GM12878 (cell line): ENCODE measurements around the gene VSIG8. TPM values are rescaled to one million over a fixed set of nuclear protein-coding genes. Genes with fewer than 3 reads are reported as not detected.

ENCODE experiments used
- ESRRA ChIP-seq: IDR thresholded peaks from 2 replicates; pipeline ENCODE4 v1.6.1; 2012; ENCODE audit warnings: mild to moderate bottlenecking, low read length, improper control_type of control experiment
- GATAD2B ChIP-seq: fragments of 450-650 bp; conservative IDR thresholded peaks from 2 replicates; pipeline ENCODE4 v1.6.1; 2017; ENCODE audit warnings: low read depth, mild to moderate bottlenecking, moderate library complexity
- HCFC1 ChIP-seq: fragments of 150-350 bp; IDR thresholded peaks from 2 replicates; pipeline ENCODE4 v1.6.1; 2014; ENCODE audit warnings: low read length
- IKZF1 ChIP-seq: fragments of 450-650 bp; conservative IDR thresholded peaks from 2 replicates; pipeline ENCODE4 v1.6.1; 2017; ENCODE audit warnings: antibody characterized with exemption, mild to moderate bottlenecking
- KLF5 ChIP-seq: fragments of 450-650 bp; IDR thresholded peaks from 2 replicates; pipeline ENCODE4 v1.6.1; 2014; ENCODE audit warnings: mild to moderate bottlenecking; ENCODE audit not compliant: partially characterized antibody
- MYB ChIP-seq: fragments of 150-350 bp; IDR thresholded peaks from 2 replicates; pipeline ENCODE4 v1.6.1; 2014; ENCODE audit warnings: mild to moderate bottlenecking, low read depth, low read length, borderline replicate concordance
- MYC ChIP-seq: IDR thresholded peaks from 2 replicates; pipeline ENCODE4 v1.6.1; 2011; ENCODE audit warnings: mild to moderate bottlenecking, low read length, moderate library complexity, inconsistent platforms; ENCODE audit not compliant: insufficient read depth, insufficient replicate concordance, insufficient read length, severe bottlenecking
- NBN ChIP-seq: fragments of 450-650 bp; IDR thresholded peaks from 2 replicates; pipeline ENCODE4 v1.6.1; 2016
- NKRF ChIP-seq: fragments of 450-650 bp; conservative IDR thresholded peaks from 2 replicates; pipeline ENCODE4 v1.6.1; 2017; ENCODE audit warnings: mild to moderate bottlenecking, moderate library complexity
- NR2F1 ChIP-seq: fragments of 450-650 bp; conservative IDR thresholded peaks from 2 replicates; pipeline ENCODE4 v1.6.1; 2017; ENCODE audit warnings: mild to moderate bottlenecking
- POU2F2 ChIP-seq: IDR thresholded peaks from 3 replicates; pipeline ENCODE4 v1.6.1; 2011; ENCODE audit warnings: low read depth, mild to moderate bottlenecking, low read length, borderline replicate concordance
- RAD21 ChIP-seq: IDR thresholded peaks from 2 replicates; pipeline ENCODE4 v1.6.1; 2011; ENCODE audit warnings: mild to moderate bottlenecking, low read depth, low read length, moderate library complexity; ENCODE audit not compliant: insufficient read depth
- RELB ChIP-seq: fragments of 450-650 bp; IDR thresholded peaks from 2 replicates; pipeline ENCODE4 v1.6.1; 2017; ENCODE audit warnings: low read depth, mild to moderate bottlenecking, moderate library complexity
- RUNX3 ChIP-seq: IDR thresholded peaks from 2 replicates; pipeline ENCODE4 v1.6.1; 2012; ENCODE audit warnings: low read length, inconsistent platforms
- SIN3A ChIP-seq: IDR thresholded peaks from 2 replicates; pipeline ENCODE4 v1.6.1; 2012; ENCODE audit warnings: low read depth, low read length, improper control_type of control experiment
- SMC3 ChIP-seq: IDR thresholded peaks from 2 replicates; pipeline ENCODE4 v1.6.1; 2011; ENCODE audit warnings: low read length, improper control_type of control experiment, borderline replicate concordance
- SRF ChIP-seq, 2 experiments: IDR thresholded peaks; 2 replicates each; pipeline ENCODE4 v1.6.1; 2011; ENCODE audit warnings: low read depth in 2 of 2, low read length in 2 of 2, mild to moderate bottlenecking in 1 of 2, moderate library complexity in 1 of 2
- STAT3 ChIP-seq: IDR thresholded peaks from 2 replicates; pipeline ENCODE4 v1.6.1; 2011; ENCODE audit warnings: low read depth, low read length, improper control_type of control experiment
- USF2 ChIP-seq: IDR thresholded peaks from 2 replicates; pipeline ENCODE4 v1.6.1; 2011; ENCODE audit warnings: low read depth, low read length, improper control_type of control experiment, borderline replicate concordance
- YBX1 ChIP-seq: fragments of 450-650 bp; IDR thresholded peaks from 2 replicates; pipeline ENCODE4 v1.6.1; 2016; ENCODE audit warnings: antibody characterized with exemption
- ZNF274 ChIP-seq: IDR thresholded peaks from one replicate; pipeline ENCODE4 v1.8.0; 2011; ENCODE audit not compliant: insufficient read length, insufficient read depth
- ZNF687 ChIP-seq: fragments of 450-650 bp; IDR thresholded peaks from 2 replicates; pipeline ENCODE4 v1.6.1; 2017; ENCODE audit warnings: mild to moderate bottlenecking, moderate library complexity
- polyA plus RNA-seq, 11 experiments: library from polyadenylated mRNA; depleted of rRNA in 4 of 11; unstranded in 6 of 11; stranded (reverse) in 5 of 11; fragments of >200 nt; fragmentation: Nextera tagmentation in 4 of 11; fragmentation: Illumina TruSeq in 1 of 11; extraction: Ambion mirVana in 4 of 11; extraction: Trizol in 1 of 11; gene quantifications; 1 replicate in 1 of 11; 2 replicates in 10 of 11; pipeline versions ENCODE4 v1.2.1 to v1.2.3, GENCODE V29; 2011 to 2016; ENCODE audit warnings: inconsistent platforms in 2 of 11, missing spikeins in 2 of 11, low read depth in 1 of 11
- total RNA-seq, 4 experiments: library from RNA; depleted of rRNA in 3 of 4; stranded (reverse); fragments of >200 nt in 3 of 4; fragmentation: Illumina TruSeq in 1 of 4; extraction: Trizol in 1 of 4; gene quantifications; 2 replicates each; pipeline versions ENCODE4 v1.2.1 to v1.2.3, GENCODE V29; 2013 to 2021

Gene VSIG8
- total and polyA plus RNA-seq, 10 of the 15 experiments (the other 5 are each of a cell fraction or from before 2014, with no cell fraction given): not detected

- no peak for TF ChIP-seq ZNF687
- TF ChIP-seq POU2F2: peak; percentile 72; the same call in 1 of the 3 replicates
- TF ChIP-seq RAD21: peak; percentile 99
- TF ChIP-seq GATAD2B: 0 out of 2 replicates have a peak, but pooled peaks have one; percentile 41
- TF ChIP-seq NR2F1: no peak; the same call in 1 of the 2 replicates
- TF ChIP-seq RELB: no peak
- TF ChIP-seq MYB: no peak
- TF ChIP-seq SRF (IDR thresholded peaks at IDR 0.05; ENCODE audit: low read depth in 2 of 2, low read length in 2 of 2): no peak
- TF ChIP-seq ZNF274: no peak
- no peak for TF ChIP-seq SIN3A
- peak; percentile 53; the same call in 1 of the 2 replicates for TF ChIP-seq RUNX3
- TF ChIP-seq STAT3: no peak
- no peak for TF ChIP-seq MYC
- TF ChIP-seq SMC3: peak; percentile 99
- TF ChIP-seq NBN: 0 out of 2 replicates have a peak, but pooled peaks have one; percentile 29
- TF ChIP-seq ESRRA: no peak
- no peak; the same call in 1 of the 2 replicates for TF ChIP-seq USF2
- TF ChIP-seq NKRF: no peak
- TF ChIP-seq KLF5: no peak
- TF ChIP-seq YBX1: no peak
- no peak for TF ChIP-seq HCFC1
- 0 out of 2 replicates have a peak, but pooled peaks have one; percentile 22 for TF ChIP-seq IKZF1
These were observed 29.1 kb upstream of the VSIG8 start (continued) for GRCh38 chr1:159891275-159892157.
